Body of pancreas (tissue), 4 donors: Measurements from ENCODE around the gene SLC48A1.

ENCODE experiments used
- CTCF ChIP-seq, 7 experiments: fragments of 450-650 bp in 4 of 7; fragments of 200-600 bp in 3 of 7; sonication (generic) in 3 of 7; IDR thresholded peaks; one replicate each; pipeline ENCODE4 v1.5.1; 2016 to 2019; ENCODE audit warnings: antibody characterized with exemption in 7 of 7
- POLR2A ChIP-seq, 3 donors: fragments of 450-650 bp; IDR thresholded peaks; one replicate each; pipeline ENCODE4 v1.6.1; 2016; ENCODE audit warnings: antibody characterized with exemption in 3 of 3, mild to moderate bottlenecking in 2 of 3

- no peak for TF ChIP-seq POLR2A (IDR thresholded peaks at IDR 0.05)
- TF ChIP-seq CTCF (IDR thresholded peaks at IDR 0.05), result no peak
These were observed 42.7 kb upstream of the SLC48A1 start for GRCh38 chr12:47730341-47730744.
